BLaER1 treated with 17β-estradiol and CSF1 and Interleukin-3, amounts not matched to agents 10 nM and 100 nM (cell line): ENCODE data around the gene ITFG1.

Source experiments
- H3K27ac ChIP-seq, 11 experiments: shearing (Covaris generic); formaldehyde crosslinking; 2 replicates each; pipeline ENCODE4 v1.8.1; 2022
- H3K27me3 ChIP-seq, 11 experiments: shearing (Covaris generic); formaldehyde crosslinking; 2 replicates each; pipeline ENCODE4 v1.8.1; 2022
- H3K36me3 ChIP-seq, 11 experiments: shearing (Covaris generic); formaldehyde crosslinking; 2 replicates each; pipeline ENCODE4 v1.8.1; 2022
- H3K4me1 ChIP-seq, 10 experiments: shearing (Covaris generic); formaldehyde crosslinking; 2 replicates each; pipeline ENCODE4 v1.8.1; 2022
- H3K4me2 ChIP-seq, 11 experiments: shearing (Covaris generic); formaldehyde crosslinking; 2 replicates each; pipeline ENCODE4 v1.8.1; 2022
- H3K4me3 ChIP-seq, 10 experiments: shearing (Covaris generic); formaldehyde crosslinking; 2 replicates each; pipeline ENCODE4 v1.8.1; 2022
- H3K9ac ChIP-seq, 11 experiments: shearing (Covaris generic); formaldehyde crosslinking; 2 replicates each; pipeline ENCODE4 v1.8.1; 2022
- H3K9me3 ChIP-seq, 11 experiments: shearing (Covaris generic); formaldehyde crosslinking; replicated peaks in 1 of 11; 2 replicates each; pipeline ENCODE4 v1.8.1; 2022
- H4K20me1 ChIP-seq, 11 experiments: shearing (Covaris generic); formaldehyde crosslinking; 2 replicates each; pipeline ENCODE4 v1.8.1; 2022
- Cebpa-rat ChIP-seq, 11 experiments: shearing (Covaris generic); IDR thresholded peaks; 2 replicates each; pipeline ENCODE4 v1.8.1; 2022

ITFG1 gene

DNA sequence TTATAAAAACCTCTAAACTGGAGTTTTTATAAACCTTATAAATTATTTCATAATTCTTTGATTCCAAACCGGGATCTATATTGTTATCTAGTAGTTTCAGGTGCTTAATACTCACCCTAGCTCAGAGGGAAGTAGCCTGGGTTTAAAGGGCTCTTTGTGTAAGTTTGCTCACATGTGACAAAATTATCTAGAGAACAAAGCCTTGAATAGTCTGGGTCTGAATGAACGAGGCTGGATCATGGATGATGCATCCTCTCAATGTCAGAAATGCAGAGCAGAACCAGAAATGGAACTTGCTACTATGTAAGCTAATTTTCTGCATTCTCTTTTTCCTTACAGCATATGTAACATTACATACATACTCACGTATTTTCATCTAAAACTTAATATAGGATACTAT, 213.2 kb downstream of the ITFG1 start:
- H3K27ac ChIP-seq: no peak overlapping the region
- H3K9ac ChIP-seq: no peak overlapping the region
- no peak for TF ChIP-seq Cebpa-rat (IDR thresholded peaks at IDR 0.05)

DNA sequence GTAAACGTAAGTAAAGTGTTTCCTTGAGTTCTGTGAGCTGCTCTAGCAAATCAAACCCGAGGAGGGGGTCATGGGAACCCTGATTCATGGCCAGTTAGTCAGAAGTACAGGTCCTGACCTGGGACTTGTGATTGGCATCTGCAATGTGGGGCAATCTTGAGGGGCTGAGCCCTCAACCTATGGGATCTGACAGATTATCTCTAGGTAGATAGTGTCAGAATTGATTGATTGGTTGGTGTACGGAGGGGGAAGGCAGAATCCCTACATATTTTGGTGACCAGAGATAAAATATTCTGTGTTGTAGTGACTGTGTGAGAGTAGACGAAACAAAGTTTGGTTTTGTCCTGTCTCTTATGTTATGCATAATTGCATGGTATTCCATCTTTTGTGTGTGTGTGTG, 216.7 kb downstream of the ITFG1 start:
- H3K4me2 ChIP-seq: no peak overlapping the region
- peaks cover 0 to 26% (median 10%) of the 10 kb centered on the region in 11 experiments; a peak in 14 of 22 replicates for H3K36me3 ChIP-seq
- H3K9me3 ChIP-seq: no peaks in the 10 kb centered on the region
- no peak overlapping the region for H3K9ac ChIP-seq
- no peak for TF ChIP-seq Cebpa-rat (IDR thresholded peaks at IDR 0.05)
- no peaks in the 10 kb centered on the region for H3K27me3 ChIP-seq
- H3K4me3 ChIP-seq: no peak overlapping the region
- H4K20me1 ChIP-seq: no peaks in the 10 kb centered on the region
- no peak overlapping the region for H3K27ac ChIP-seq
- H3K4me1 ChIP-seq: no peaks in the 10 kb centered on the region

More for the DNA sequence above, 213.2 kb downstream of the ITFG1 start:
- Histone ChIP-seq H3K4me1 (no peaks in the 10 kb centered on the region), H3K4me3 (no peak overlapping the region), H4K20me1 (no peaks in the 10 kb centered on the region), H3K9me3 (no peaks in the 10 kb centered on the region), H3K36me3 (peaks cover 0 to 33% (median 4%) of the 10 kb centered on the region in 11 experiments; a peak in 10 of 22 replicates), H3K4me2 (no peak overlapping the region), H3K27me3 (no peaks in the 10 kb centered on the region)

DNA sequence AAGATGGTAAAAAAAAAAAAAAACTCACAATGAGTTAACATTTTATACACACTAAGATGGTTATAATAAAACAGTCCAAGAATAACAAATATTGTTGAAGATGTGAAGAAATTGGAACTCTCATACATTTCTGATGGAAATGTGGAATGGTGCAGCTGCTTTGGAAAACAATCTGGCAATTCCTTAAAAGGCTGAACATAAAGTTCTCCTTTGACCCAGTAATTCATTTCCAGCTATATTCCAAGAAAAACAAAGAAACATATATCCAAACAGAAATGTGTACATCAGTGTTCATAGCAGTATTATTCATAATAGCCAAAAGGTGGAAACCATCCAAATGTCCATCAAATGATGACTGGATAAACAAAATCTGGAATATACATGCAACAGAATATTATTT, 219.8 kb downstream of the ITFG1 start:
- peaks cover 0 to 34% (median 12%) of the 10 kb centered on the region in 11 experiments; a peak in 15 of 22 replicates for H3K36me3 ChIP-seq
- H3K4me1 ChIP-seq: no peaks in the 10 kb centered on the region
- H3K27me3 ChIP-seq: no peaks in the 10 kb centered on the region
- H3K4me2 ChIP-seq: no peak overlapping the region
- no peak overlapping the region for H3K27ac ChIP-seq
- no peaks in the 10 kb centered on the region for H3K9me3 ChIP-seq
- H3K9ac ChIP-seq: no peak overlapping the region
- TF ChIP-seq Cebpa-rat (IDR thresholded peaks at IDR 0.05): no peak
- H3K4me3 ChIP-seq: no peak overlapping the region
- H4K20me1 ChIP-seq: no peaks in the 10 kb centered on the region

DNA sequence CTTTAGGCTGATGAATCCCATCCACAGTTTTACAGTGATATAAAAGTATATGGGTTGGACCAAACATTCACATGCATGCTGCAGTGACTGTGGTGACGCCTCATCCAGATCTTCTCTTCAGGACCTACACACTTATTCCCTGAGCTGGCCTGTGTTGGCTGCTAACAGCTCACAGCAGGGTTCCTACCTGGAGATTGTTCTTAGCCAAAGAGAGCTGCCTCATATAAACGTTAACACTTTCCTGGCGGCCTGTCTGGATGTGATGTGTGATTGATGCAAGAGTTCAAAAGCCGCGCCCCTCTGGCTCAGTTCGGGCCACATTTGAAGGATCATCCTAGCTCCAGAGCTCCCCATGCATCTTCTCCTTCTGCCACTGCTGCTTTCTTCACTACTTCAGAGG, 224.1 kb downstream of the ITFG1 start:
- Histone ChIP-seq H3K36me3 (peaks cover 6 to 63% (median 17%) of the 10 kb centered on the region in 11 experiments; a peak in 18 of 22 replicates), H3K9me3 (no peaks in the 10 kb centered on the region), H3K4me2 (no peak overlapping the region), H3K4me3 (no peak overlapping the region), H4K20me1 (no peaks in the 10 kb centered on the region), H3K27ac (no peak overlapping the region), H3K9ac (no peak overlapping the region), H3K27me3 (no peaks in the 10 kb centered on the region), H3K4me1 (no peaks in the 10 kb centered on the region)
- TF ChIP-seq Cebpa-rat (IDR thresholded peaks at IDR 0.05): no peak

DNA sequence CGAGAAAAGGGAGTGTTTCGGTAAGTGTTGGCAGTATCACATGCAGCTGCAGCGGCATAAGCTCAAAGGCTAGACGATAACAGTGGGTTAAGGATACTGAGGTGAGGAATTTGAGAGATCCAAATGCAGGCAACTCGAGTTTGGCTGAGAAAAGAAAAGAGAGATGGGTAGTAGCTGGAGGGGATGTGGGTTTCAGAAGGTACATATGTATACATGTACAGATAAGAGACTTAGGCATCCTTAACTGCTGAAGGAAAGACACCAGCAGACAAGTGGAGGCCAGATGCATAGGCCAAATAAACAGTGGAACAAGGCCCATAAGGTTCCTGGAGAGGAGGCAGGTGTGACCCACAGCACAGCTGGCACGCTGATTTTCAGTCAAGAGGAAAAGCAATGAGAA, 230.6 kb downstream of the ITFG1 start:
- no peaks in the 10 kb centered on the region for H3K9me3 ChIP-seq
- H3K27me3 ChIP-seq: no peaks in the 10 kb centered on the region
- H4K20me1 ChIP-seq: no peaks in the 10 kb centered on the region

DNA sequence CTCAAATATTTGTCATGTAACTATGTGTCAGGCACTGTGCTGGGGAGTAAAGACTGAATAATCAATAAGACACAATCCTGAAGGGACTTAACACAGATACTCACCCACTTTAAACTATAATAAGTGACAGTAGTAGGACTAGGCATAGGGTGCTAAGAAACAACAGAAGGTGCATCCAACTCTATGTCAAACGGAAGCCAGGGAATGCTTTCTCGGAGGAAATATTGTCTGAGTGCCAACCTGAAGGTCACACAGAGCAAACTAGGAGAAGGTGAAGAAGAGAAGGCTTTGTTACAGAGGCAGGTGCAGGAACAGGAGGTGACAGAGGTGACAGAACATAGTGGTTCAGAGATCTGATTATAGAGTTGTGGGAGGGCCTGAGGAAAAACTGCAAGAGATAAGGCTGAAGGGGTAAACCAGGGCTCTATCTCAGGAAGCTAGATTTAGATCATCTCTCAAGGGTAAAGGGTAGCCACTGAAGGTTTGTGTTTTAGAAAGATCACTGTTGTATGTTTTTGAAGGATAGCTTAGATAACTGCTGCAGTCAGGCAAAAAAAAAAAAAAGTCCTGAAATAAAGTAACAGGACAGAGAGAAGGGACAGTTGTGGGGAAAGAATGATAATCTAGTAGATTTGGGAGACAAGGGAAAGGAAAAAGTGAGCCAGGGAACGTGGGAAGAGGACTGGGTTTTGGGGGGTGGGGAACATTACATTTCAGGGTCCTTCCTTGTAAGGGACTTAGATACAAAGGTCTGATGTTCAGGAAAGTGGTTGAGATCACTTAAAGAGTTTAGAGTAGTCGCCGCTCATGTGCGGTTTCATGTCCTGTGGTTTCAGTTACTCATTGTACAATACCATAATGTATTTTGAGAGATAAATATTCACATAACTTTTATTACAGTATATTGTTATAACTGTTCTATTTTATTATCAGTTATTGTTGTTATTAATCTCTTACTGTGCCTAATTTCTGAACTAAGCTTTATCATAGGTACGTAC, 231.5 kb downstream of the ITFG1 start:
- H3K27ac ChIP-seq: no peak overlapping the region
- H3K4me1 ChIP-seq: peaks cover 0 to 5% (median 0%) of the 10 kb centered on the region in 10 experiments; a peak in 1 of 20 replicates

More for the DNA sequence above, 230.6 kb downstream of the ITFG1 start:
- no peak overlapping the region for H3K4me2 ChIP-seq
- H3K9ac ChIP-seq: no peak overlapping the region
- H3K4me3 ChIP-seq: no peak overlapping the region
- TF ChIP-seq Cebpa-rat (IDR thresholded peaks at IDR 0.05): no peak
- H3K27ac ChIP-seq: no peak overlapping the region
- peaks cover 0 to 63% (median 10%) of the 10 kb centered on the region in 11 experiments; a peak in 10 of 22 replicates for H3K36me3 ChIP-seq
- peaks cover 0 to 5% (median 0%) of the 10 kb centered on the region in 10 experiments; a peak in 1 of 20 replicates for H3K4me1 ChIP-seq

DNA sequence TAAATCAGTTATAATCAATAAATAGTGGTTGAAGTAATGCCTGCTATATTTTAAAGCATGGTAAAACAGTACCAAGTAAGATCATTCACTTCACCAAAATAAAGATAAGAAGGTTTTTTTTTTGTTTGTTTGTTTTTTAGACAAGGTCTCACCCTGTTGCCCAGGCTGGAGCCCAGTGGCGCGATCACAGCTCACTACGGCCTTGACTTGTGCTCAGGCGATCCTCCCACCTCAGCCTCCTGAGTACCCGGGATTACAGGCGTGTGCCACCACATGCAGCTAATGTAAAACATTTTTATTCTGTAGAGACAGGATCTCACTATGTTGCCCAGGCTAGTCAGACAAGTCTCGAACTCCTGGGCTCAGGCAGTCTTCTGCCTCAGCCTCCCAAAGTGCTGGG, 232.6 kb downstream of the ITFG1 start:
- peaks cover 0 to 57% (median 7%) of the 10 kb centered on the region in 11 experiments; a peak in 9 of 22 replicates for H3K36me3 ChIP-seq
- TF ChIP-seq Cebpa-rat (IDR thresholded peaks at IDR 0.05): no peak
- no peak overlapping the region for H3K4me3 ChIP-seq
- no peaks in the 10 kb centered on the region for H4K20me1 ChIP-seq
- no peak overlapping the region for H3K9ac ChIP-seq
- H3K9me3 ChIP-seq: peaks cover 0 to 8% (median 0%) of the 10 kb centered on the region in 11 experiments; a peak in 4 of 22 replicates
- H3K27ac ChIP-seq: no peak overlapping the region
- no peak overlapping the region for H3K4me2 ChIP-seq
- H3K27me3 ChIP-seq: no peaks in the 10 kb centered on the region
- peaks cover 0 to 5% (median 0%) of the 10 kb centered on the region in 10 experiments; a peak in 1 of 20 replicates for H3K4me1 ChIP-seq

More for the DNA sequence above, 231.5 kb downstream of the ITFG1 start:
- H3K9me3 ChIP-seq: peaks cover 0 to 5% (median 0%) of the 10 kb centered on the region in 11 experiments; a peak in 3 of 22 replicates
- no peak for TF ChIP-seq Cebpa-rat (IDR thresholded peaks at IDR 0.05)
- peaks cover 0 to 57% (median 7%) of the 10 kb centered on the region in 11 experiments; a peak in 9 of 22 replicates for H3K36me3 ChIP-seq
- H3K27me3 ChIP-seq: no peaks in the 10 kb centered on the region
- no peak overlapping the region for H3K4me2 ChIP-seq
- H3K4me3 ChIP-seq: no peak overlapping the region
- no peak overlapping the region for H3K9ac ChIP-seq
- no peaks in the 10 kb centered on the region for H4K20me1 ChIP-seq

DNA sequence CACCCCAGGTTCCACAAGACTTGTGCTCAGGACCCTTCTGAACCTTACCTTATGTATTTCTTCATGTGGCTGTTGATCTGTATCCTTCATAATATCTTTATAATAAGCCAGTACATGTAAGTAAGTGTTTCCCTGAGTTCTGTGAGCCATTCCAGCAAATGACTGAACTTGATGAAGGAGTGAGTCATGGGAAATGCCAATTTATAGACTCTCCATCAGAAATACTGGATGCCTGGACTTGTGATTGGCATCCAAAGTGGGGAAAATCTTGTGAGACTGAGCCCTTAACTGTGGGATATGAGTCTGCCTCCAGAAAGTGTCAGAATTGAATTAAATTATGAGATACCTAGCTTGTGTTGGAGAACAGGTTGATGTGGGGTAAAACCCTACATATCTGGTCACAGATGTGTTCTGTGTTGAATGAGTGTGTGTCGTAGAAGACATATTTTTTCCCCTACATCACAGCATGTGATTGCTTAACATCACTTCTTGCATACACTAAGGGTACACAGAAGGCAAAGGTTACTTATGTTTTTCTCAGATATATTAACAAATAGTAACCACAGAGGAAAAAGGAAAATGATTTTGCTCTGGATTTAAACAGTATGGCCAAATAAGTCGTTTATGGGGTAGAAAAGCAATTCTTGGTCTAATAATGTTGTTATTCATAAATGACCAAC, 247.0 kb downstream of the ITFG1 start:
- H3K9ac ChIP-seq: no peak overlapping the region

DNA sequence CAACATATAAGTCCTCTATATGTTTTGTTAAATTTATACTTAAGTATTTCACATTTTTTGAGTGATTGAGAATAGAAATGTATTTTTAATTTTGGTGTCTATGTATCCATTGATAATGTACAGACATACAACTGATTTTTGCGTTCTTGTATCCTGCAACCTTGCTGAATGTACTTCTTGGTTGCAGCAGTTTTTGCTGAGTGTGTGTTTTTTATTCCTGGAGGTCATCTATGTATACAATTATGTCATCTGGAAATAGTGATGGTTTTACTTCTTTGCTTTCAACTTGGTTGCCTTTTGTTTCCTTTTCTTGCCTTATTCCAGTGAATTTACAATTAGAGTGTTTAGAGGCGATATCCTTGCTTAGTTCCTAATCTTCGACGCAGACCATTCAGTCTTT, 249.6 kb downstream of the ITFG1 start:
- Histone ChIP-seq H4K20me1 (no peaks in the 10 kb centered on the region), H3K4me3 (no peak overlapping the region), H3K27me3 (no peaks in the 10 kb centered on the region), H3K36me3 (peaks cover 6 to 65% (median 22%) of the 10 kb centered on the region in 11 experiments; a peak in 21 of 22 replicates), H3K9ac (no peak overlapping the region), H3K4me2 (no peak overlapping the region), H3K9me3 (no peaks in the 10 kb centered on the region), H3K4me1 (peaks cover 0 to 6% (median 0%) of the 10 kb centered on the region in 10 experiments; a peak in 2 of 20 replicates), H3K27ac (no peak overlapping the region)
- no peak for TF ChIP-seq Cebpa-rat (IDR thresholded peaks at IDR 0.05)

More for the DNA sequence above, 247.0 kb downstream of the ITFG1 start:
- H3K4me3 ChIP-seq: no peak overlapping the region
- H3K27me3 ChIP-seq: no peaks in the 10 kb centered on the region
- H3K36me3 ChIP-seq: peaks cover 29 to 82% (median 43%) of the 10 kb centered on the region in 11 experiments
- no peak overlapping the region; a peak in 1 of 22 replicates for H3K4me2 ChIP-seq
- H3K4me1 ChIP-seq: peaks cover 0 to 6% (median 0%) of the 10 kb centered on the region in 10 experiments; a peak in 2 of 20 replicates
- no peaks in the 10 kb centered on the region for H3K9me3 ChIP-seq
- no peak for TF ChIP-seq Cebpa-rat (IDR thresholded peaks at IDR 0.05)
- no peak overlapping the region for H3K27ac ChIP-seq
- H4K20me1 ChIP-seq: no peaks in the 10 kb centered on the region
